CD4-positive, alpha-beta T cell treated with Interleukin-6 for 4 hours (primary cell): ENCODE measurements around the gene MEGF11.
A peak's percentile ranks its signal among the peaks of the same experiment; 100 is the strongest.
"Not testable (repeated sequence)": the region's sequence is repeated elsewhere in the genome, so short reads cannot be mapped to it uniquely, and the experiment has no call there.

Experiments used
- DNase-seq: peaks from one replicate; pipeline ENCODE4 v3.0.0-alpha.2; 2020; ENCODE audit warnings: mixed read lengths

The MEGF11 gene

DNA sequence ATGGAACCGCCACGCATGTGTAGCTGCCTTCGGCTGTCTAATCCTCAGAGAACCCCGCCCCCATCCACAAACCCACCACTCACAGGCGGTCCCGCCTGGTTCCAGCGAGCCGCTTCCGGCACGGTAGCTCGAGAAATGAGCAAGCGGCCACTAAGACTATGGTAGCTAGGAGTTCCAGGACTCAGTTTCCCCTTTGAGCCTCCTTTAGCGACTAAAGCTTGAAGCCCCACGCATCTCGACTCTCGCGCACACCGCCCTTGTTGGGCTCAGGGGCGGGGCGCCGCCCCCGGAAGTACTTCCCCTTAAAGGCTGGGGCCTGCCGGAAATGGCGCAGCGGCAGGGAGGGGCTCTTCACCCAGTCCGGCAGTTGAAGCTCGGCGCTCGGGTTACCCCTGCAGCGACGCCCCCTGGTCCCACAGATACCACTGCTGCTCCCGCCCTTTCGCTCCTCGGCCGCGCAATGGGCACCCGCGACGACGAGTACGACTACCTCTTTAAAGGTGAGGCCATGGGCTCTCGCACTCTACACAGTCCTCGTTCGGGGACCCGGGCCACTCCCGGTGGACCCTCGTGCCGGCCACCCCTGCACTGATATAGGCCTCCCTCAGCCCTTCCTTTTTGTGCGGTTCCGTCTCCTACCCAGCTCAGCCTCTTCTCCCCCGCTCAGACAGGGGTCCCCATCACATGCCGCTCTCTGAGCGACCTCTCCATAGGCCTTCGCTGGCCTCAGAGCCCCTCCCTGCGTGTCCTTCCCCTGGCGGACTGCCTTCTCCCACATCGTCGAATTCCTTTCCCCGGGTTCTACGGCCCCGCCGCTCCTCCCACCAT lies 384.2 kb downstream of the MEGF11 start, which contains the start of gene RAB11A:
Gene RAB11A, plus strand, starts transcription at position 366 of the 828 bp plus-strand sequence. Its CDS starts 95 bp downstream, at position 461.
- peak; percentile 96 for DNase-seq

DNA sequence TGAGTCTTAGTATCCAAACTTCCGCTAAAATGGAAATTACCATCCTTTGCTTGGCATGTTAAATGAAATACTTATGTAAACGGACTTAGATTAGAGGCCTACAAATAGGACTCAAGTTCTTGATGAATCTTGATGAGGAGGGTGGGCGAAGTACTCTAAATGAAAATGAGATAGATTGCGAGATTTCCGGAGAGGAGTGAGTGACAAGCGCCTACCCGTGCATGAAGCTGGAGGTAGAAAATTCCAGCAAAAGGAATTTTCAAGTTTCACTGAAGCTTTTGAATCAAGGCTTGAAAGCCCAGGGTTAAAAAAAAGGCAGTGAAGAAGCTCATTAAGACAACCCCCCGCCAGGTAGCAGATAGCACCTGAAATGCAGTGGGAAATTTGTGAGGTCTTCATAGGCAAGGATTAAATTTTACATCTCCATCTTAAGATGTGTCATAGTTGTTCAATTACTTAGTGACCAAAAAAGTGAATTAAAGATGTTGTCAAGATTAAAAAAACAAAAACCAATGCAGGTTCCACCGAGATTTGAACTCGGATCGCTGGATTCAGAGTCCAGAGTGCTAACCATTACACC lies 384.9 kb downstream of the MEGF11 start:
- no peak for DNase-seq

DNA sequence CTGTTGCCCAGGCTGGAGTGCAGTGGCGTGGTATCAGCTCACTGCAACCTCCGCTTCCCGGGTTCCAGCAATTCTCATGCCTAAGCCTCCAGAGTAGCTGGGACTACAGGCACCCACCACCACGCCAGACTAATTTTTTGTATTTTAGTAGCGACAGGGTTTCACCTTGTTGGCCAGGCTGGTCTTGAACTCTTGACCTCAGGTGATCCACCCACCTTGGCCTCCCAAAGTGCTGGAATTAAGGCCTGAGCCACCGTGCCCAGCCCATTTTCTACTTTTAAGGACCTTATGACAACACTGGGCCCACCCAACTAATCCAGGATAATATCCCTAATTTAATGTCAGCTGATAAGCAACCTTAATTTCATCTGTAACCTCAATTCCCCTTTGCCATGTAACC lies 385.6 kb downstream of the MEGF11 start:
- not testable (repeated sequence) for DNase-seq

DNA sequence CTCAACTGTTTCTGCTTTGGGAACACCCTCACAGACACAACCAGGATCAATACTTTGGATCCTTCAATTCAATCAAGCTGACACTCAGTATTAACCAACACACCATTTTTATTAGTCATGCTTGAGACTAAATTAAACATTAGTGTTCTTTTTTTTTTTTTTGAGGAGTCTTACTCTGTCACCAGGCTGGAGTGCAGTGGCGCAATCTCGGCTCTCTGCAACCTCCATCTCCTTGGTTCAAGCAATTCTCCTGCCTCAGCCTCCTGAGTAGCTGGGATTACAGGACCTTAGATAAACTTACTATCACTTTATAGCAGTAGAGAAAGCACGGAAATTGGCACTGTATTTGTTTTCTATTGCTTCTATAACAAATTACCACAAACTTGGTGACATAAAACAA lies 386.3 kb downstream of the MEGF11 start:
- DNase-seq: no peak

DNA sequence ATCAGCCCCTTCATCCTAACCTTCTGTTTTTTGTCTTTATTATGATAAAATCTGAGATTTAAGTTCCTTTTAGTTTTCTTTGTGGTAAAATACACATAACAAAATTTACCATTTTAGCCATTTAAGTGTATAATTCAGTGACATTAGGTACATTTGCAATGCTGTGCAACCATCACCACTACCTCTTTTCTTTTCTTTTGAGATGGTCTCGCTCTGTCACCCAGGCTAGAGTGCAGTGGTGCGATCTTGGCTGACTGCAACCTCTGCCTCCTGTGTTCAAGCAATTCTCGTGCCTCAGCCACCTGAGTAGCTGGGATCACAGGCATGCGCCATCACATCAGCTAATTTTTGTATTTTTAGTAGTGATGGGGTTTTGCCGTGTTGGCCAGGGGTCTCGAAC lies 390.4 kb downstream of the MEGF11 start:
- DNase-seq: no peak

DNA sequence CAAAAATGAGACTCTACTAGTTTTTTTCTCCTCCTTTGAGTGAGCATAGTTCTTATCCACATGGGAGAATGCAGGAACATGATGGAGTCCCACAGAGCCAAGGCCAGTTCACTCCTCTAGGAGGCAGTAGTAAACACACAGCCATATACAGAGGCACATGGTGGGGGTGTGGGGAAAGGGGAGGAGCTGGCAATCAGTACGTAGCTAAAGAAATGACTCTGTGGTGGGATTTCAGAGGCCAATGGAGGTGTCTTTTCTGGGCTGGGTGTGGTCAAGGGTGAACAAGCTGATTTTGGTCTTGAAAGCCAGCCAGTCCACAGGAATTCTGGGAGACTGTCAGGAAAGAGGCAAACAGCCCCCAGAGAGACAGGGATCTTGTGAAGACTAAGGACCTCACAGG lies 390.9 kb downstream of the MEGF11 start:
- peak; percentile 66 for DNase-seq

DNA sequence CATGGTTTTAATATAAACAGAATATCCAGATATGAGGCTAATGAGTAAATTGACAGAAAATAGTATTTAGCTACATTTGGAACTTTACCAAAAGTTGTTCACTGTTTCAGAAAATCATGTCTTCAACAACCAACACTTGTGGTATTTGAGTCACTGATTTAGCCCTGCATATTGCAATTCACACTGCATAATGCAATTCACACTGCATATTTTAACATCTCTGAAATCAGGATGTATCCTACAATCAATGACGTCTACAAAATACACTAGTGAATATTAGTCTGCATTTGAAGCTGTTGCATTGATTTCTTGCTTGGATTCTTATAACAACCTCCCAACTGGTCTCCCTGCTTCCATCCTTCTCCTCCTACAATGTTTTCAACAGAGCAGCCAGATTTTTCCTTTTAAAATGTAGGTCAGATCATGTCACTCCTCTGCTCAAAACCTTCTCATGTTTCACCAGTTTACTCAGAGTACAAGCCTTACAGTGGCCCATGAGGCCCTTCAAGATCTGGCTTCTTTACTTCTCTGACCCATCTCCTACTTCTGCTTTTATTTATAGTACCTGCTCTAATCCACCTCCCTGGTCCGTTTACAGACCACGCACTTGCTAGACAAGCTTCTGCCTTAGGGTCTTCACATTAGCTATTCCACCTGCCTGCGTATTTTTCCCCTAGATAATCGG lies 395.7 kb downstream of the MEGF11 start:
- DNase-seq: no peak

DNA sequence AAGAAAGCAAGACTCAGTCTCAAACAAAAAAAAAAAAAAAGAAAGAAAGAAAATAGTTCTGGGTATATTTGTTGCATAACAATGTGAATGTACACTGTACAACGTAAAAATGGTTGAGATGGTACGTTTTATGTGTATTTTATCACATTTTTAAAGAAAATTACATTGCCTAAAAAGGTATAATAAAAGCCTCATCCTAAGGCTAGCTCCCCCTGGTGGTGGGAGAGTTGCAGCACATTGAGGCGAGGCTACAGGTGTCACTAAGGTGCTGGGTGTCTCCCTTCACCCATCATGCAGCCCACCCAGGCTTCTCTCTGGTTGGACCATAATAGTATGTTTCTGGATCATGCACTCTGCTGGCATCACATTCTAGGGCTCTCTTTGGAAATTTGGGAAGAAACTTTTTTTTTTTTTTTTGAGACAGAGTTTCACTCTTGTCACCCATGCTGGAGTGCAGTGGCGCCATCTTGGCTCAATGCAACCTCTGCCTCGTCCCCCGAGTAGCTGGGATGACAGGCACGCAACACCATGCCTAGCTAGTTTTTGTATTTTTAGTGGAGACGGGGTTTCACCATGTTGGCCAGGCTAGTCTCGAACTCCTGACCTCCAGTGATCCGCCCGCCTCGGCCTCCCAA lies 396.6 kb downstream of the MEGF11 start:
- peak; percentile 89 for DNase-seq

DNA sequence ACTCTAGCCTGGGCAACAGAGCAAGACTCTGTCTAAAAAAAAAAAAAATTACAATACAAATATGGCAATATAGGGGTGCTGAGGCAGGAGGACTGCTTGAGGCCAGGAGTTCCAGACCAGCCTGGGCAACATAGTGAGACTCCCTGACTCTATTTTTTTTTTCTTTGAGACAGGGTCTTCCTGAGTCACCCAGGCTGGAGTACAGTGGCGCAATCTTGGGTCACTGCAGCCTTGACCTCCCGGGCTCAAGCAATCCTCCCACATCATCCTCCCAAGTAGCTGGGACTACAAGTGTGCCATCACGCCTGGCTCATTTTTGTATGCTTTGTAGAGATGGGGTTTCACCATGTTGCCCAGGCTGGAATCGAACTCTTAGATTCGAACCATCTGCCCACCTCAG lies 401.6 kb downstream of the MEGF11 start:
- no peak for DNase-seq

DNA sequence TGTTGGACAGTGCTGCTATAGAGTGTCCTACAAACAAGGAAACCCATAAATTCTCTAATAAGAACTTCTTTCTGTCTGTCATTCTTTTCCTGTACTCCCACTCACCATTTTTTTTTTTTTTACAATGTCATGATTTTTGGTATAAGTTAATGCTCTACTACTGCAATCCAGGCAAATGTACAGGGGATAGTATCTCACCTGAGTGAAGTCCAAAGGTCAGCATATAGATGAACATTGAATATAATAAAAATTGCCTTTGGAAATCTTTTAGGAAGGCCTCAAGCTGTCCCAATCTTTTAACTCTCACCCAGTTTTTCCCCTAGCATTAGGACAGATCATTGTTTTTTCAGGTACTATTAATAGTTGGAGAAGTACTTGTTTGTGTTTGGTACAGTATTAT lies 405.6 kb downstream of the MEGF11 start:
- DNase-seq: no peak

DNA sequence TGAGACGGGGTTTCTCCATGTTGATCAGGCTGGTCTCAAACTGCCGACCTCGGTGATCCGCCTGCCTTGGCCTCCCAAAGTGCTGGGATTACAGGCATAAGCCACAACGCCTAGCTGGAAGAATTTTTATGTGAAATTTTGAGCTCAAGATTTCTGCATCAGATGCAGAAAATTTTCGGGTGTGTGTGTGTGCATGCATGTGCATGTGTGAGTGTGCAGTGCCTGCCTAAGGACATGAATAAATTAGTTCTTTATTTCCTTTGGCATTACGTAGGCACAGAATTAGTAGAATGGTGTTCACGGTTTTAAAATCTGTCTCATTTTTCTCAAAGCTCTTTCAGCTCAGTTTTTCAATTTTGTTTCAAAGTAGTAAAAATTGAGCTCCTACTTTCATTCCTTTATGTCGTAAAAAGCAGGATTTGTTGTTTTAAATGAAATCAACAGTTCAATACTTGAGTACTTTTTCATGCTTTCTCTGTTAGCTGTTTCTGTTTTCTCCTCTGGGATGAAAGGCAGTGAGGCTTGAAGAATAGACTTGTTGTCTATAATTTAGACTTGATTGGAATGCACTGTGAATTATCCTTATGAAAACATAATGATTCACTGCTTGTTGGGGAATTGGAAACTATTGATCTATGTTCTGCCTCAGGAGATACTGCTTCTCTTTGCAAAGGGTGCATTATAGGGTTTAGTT lies 407.6 kb downstream of the MEGF11 start:
- no peak for DNase-seq
